ENCODE results near the gene PANX2.

GRCh38 chr22:50180727-50181521, 10.4 kb downstream of the PANX2 start:
- TF ChIP-seq EZH2 (IDR thresholded peaks at IDR 0.05) (no peak), POLR2AphosphoS5 (IDR thresholded peaks at IDR 0.05; ENCODE audit: borderline replicate concordance, low read depth, low read length) (no peak), FOXP2 (optimal IDR thresholded peaks at IDR 0.05; ENCODE audit: control extremely low read depth, extremely low read length, insufficient read depth) (no peak)

Data from SK-N-MC (cell line).